A673 (cell line): ENCODE measurements around the gene RWDD3. TPM values are rescaled to one million over a fixed set of nuclear protein-coding genes. Genes with fewer than 3 reads are reported as not detected.

Experiments
- BruUV-seq: library from RNA; stranded (reverse); fragments of 400-500 nt; replicated peaks from 2 replicates; lab custom pipeline; 2021; lab: Mats Ljungman, UMichigan
- CTCF ChIA-PET: fragments of 300-600 bp; sonication (Branson Sonifier 250); formaldehyde crosslinking; loops from one replicate; lab custom pipeline; 2022; ENCODE audit warnings: antibody characterized with exemption; lab: Charles Lee
- POLR2A ChIA-PET: fragments of 300-600 bp; sonication (Branson Sonifier 250); formaldehyde crosslinking; loops from one replicate; lab custom pipeline; 2022; ENCODE audit warnings: antibody characterized with exemption; ENCODE audit not compliant: low non-redundant PET; lab: Charles Lee
- DNase-seq: peaks from one replicate; pipeline ENCODE4 v3.0.0-alpha.2; 2015; ENCODE audit warnings: low spot score
- H3K27ac ChIP-seq: fragments of 200-600 bp; sonication (generic); 2 replicates; pipeline ENCODE4 v1.5.1; 2016; ENCODE audit warnings: mixed run types, low read depth, mild to moderate bottlenecking, mixed read lengths, antibody characterized with exemption, low read length; ENCODE audit not compliant: poor library complexity, severe bottlenecking
- H3K27me3 ChIP-seq: fragments of 200-600 bp; sonication (generic); replicated peaks from 2 replicates; pipeline ENCODE4 v1.6.1; 2017; ENCODE audit warnings: mixed run types, low read depth, mild to moderate bottlenecking, mixed read lengths, antibody characterized with exemption, low read length; ENCODE audit not compliant: insufficient read depth, poor library complexity
- H3K36me3 ChIP-seq: fragments of 200-600 bp; sonication (generic); 2 replicates; pipeline ENCODE4 v1.6.1; 2016; ENCODE audit warnings: mixed run types, mild to moderate bottlenecking, mixed read lengths, antibody characterized with exemption, low read length; ENCODE audit not compliant: insufficient read depth, poor library complexity, severe bottlenecking
- H3K4me1 ChIP-seq: fragments of 200-600 bp; sonication (generic); 2 replicates; pipeline ENCODE4 v1.6.1; 2017; ENCODE audit warnings: mixed run types, mild to moderate bottlenecking, mixed read lengths, antibody characterized with exemption, low read length; ENCODE audit not compliant: insufficient read depth, poor library complexity, severe bottlenecking
- H3K4me3 ChIP-seq: fragments of 200-600 bp; sonication (generic); 2 replicates; pipeline ENCODE4 v1.5.1; 2016; ENCODE audit warnings: low read depth, mixed run types, mild to moderate bottlenecking, mixed read lengths, low read length; ENCODE audit not compliant: poor library complexity, severe bottlenecking
- H3K9me3 ChIP-seq: fragments of 200-600 bp; sonication (generic); 2 replicates; pipeline ENCODE4 v1.6.1; 2016; ENCODE audit warnings: mixed run types, low read depth, mild to moderate bottlenecking, mixed read lengths, antibody characterized with exemption, low read length; ENCODE audit not compliant: poor library complexity, severe bottlenecking
- CTCF ChIP-seq: fragments of 300-800, 200-600 bp; sonication (generic); conservative IDR thresholded peaks from 2 replicates; pipeline ENCODE4 v1.5.1; 2017; ENCODE audit warnings: low read depth, mild to moderate bottlenecking, antibody characterized with exemption, low read length, moderate library complexity, mixed read lengths
- EZH2 ChIP-seq: fragments of 200-600 bp; sonication (generic); IDR thresholded peaks from 2 replicates; pipeline ENCODE4 v1.6.1; 2017; ENCODE audit warnings: borderline replicate concordance, low read depth, mild to moderate bottlenecking, mixed read lengths, antibody characterized with exemption, low read length; ENCODE audit not compliant: poor library complexity, severe bottlenecking
- intact Hi-C: fragments of 100-400 bp; cut with micrococcal nuclease; formaldehyde crosslinking; loops from one replicate; pipeline ENCODE4 v1.10.0; 2022; ENCODE audit not compliant: unreplicated experiment
- total RNA-seq: library from RNA; stranded (reverse); gene quantifications from 2 replicates; pipeline ENCODE4 v1.2.3, GENCODE V29; 2021

Gene RWDD3
- total RNA-seq, 1 experiment from 2014 or later, result 12.1 TPM

DNA sequence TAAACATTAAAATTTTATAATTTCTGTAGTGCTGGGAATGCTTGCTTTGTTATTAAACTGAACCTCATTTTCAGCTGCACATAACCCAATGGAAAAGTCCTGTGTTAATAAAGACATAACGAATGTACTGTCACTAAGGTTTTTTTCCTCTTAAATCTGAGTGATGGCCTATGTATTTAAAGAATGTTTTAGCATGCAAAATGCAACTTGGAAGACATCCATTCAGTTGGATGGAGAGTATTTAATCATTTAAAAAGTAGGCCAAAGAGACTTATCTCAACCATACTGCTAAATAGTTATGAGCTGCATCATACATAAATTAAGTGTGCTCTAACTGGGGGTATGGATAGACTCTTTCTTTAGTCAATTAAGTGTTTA is 48.5 kb downstream of the RWDD3 start:
- intact Hi-C loops, result no loop called here
- POLR2A ChIA-PET, result no interaction called here
- Histone ChIP-seq H3K27ac (no peak overlapping the region), H3K4me3 (no peak overlapping the region), H3K36me3 (no peaks in the 10 kb centered on the region), H3K27me3 (no peaks in the 10 kb centered on the region), H3K4me1 (peaks cover 7% of the 10 kb centered on the region), H3K9me3 (no peaks in the 10 kb centered on the region)
- DNase-seq, result no peak
- TF ChIP-seq EZH2 (no peak), CTCF (no peak)
- no TSS peak for BruUV-seq
- CTCF ChIA-PET, result no interaction called here

- no peak overlapping the region for H3K4me3 ChIP-seq
- no peak for TF ChIP-seq CTCF
- no peak overlapping the region for H3K27ac ChIP-seq
- ChIA-PET POLR2A (no interaction called here), CTCF (no interaction called here)
- intact Hi-C loops, result no loop called here
- no peak for DNase-seq
- no peaks in the 10 kb centered on the region for H3K36me3 ChIP-seq
- no peaks in the 10 kb centered on the region for H3K27me3 ChIP-seq
- no peaks in the 10 kb centered on the region for H3K4me1 ChIP-seq
- BruUV-seq, result no TSS peak
- H3K9me3 ChIP-seq, result no peaks in the 10 kb centered on the region
Measured at GRCh38 chr1:95284420-95284819, 50.4 kb downstream of the RWDD3 start.

DNA sequence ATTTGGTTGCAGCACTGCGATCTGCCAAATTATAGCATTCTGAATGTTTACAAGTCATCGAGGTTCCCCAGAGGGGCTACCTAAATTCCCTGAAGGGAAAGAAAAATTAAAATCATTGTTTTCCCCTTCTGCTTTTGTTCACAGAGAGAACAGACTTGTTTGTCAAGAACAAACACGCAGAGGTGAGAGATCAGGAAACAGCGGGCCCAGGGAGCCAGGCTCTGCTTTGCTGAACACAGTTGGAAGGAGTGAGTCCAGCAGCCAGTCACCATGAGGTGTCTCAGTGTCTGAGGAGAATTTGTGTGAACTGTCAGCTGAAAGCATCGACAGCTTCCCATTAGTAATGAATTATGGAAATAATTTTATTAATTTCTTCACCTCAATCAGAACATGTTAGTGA is 52.5 kb downstream of the RWDD3 start:
- Histone ChIP-seq H3K27ac (no peak overlapping the region), H3K4me1 (no peaks in the 10 kb centered on the region), H3K9me3 (no peaks in the 10 kb centered on the region), H3K4me3 (no peak overlapping the region), H3K27me3 (no peaks in the 10 kb centered on the region), H3K36me3 (no peaks in the 10 kb centered on the region)
- no peak for TF ChIP-seq CTCF
- no peak for TF ChIP-seq EZH2
- POLR2A ChIA-PET, result no interaction called here
- no TSS peak for BruUV-seq
- no peak for DNase-seq
- intact Hi-C loops, result no loop called here
- CTCF ChIA-PET, result no interaction called here
